SK-N-SH (cell line): ENCODE measurements around the gene IL2RA. TPM values are rescaled to one million over a fixed set of nuclear protein-coding genes. Genes with fewer than 3 reads are reported as not detected.

Experiments
- CTCF ChIA-PET: fragments of 300-600, 350-600 bp; formaldehyde crosslinking; extraction: SDS; loops from one replicate; lab custom pipeline; 2021; lab: Yijun Ruan, JAX
- POLR2A ChIA-PET: fragments of 350-600 bp; sonication (Branson Sonifier 250); formaldehyde crosslinking; extraction: SDS; loops from one replicate; lab custom pipeline; 2020; ENCODE audit warnings: antibody characterized with exemption, inconsistent platforms; lab: Yijun Ruan, JAX
- DNase-seq: peaks from one replicate; pipeline ENCODE4 v3.0.0; 2012
- H2AFZ ChIP-seq: fragments of 200-600 bp; sonication (generic); 2 replicates; pipeline ENCODE4 v1.8.1; 2016; ENCODE audit warnings: antibody characterized with exemption, mild to moderate bottlenecking, low read depth
- H3F3A ChIP-seq: fragments of 200-600 bp; sonication (generic); replicated peaks from 2 replicates; pipeline ENCODE3; 2016; ENCODE audit warnings: antibody characterized with exemption, mild to moderate bottlenecking; ENCODE audit not compliant: insufficient read depth
- H3K27ac ChIP-seq, 2 experiments: fragments of 200-500 bp in 1 of 2; fragments of 200-600 bp in 1 of 2; sonication (Bioruptor generic) in 1 of 2; sonication (generic), shearing (Covaris generic) in 1 of 2; 2 replicates each; pipeline versions ENCODE4 v1.5.1 to v1.6.1; 2014 to 2016; ENCODE audit warnings: low read depth in 2 of 2, inconsistent platforms in 1 of 2, low read length in 1 of 2, mild to moderate bottlenecking in 1 of 2, mixed read lengths in 1 of 2
- H3K27me3 ChIP-seq: fragments of 200-600 bp; sonication (generic), shearing (Covaris generic); 2 replicates; pipeline ENCODE4 v1.6.1; 2016; ENCODE audit warnings: mixed run types; ENCODE audit not compliant: insufficient read depth
- H3K36me3 ChIP-seq, 2 experiments: fragments of 200-500 bp in 1 of 2; fragments of 200-600 bp in 1 of 2; sonication (Bioruptor generic) in 1 of 2; sonication (generic) in 1 of 2; replicated peaks in 1 of 2; 2 replicates each; pipeline versions ENCODE3 to v1.5.1; 2014 to 2016; ENCODE audit warnings: low read length in 1 of 2, mild to moderate bottlenecking in 1 of 2; ENCODE audit not compliant: insufficient read depth in 2 of 2, control insufficient read depth in 1 of 2
- H3K4me1 ChIP-seq, 2 experiments: fragments of 200-500 bp in 1 of 2; fragments of 200-600 bp in 1 of 2; sonication (Bioruptor generic) in 1 of 2; sonication (generic), shearing (Covaris generic) in 1 of 2; 2 replicates each; pipeline versions ENCODE4 v1.5.1 to v1.6.1; 2014 to 2016; ENCODE audit warnings: low read depth in 1 of 2, low read length in 1 of 2, mixed run types in 1 of 2; ENCODE audit not compliant: insufficient read depth in 2 of 2, control insufficient read depth in 1 of 2
- H3K4me2 ChIP-seq: fragments of 200-600 bp; sonication (generic), shearing (Covaris generic); 2 replicates; pipeline ENCODE4 v1.6.1; 2017; ENCODE audit warnings: mixed run types
- H3K4me3 ChIP-seq, 2 experiments: fragments of 200-500 bp in 1 of 2; fragments of 200-600 bp in 1 of 2; sonication (Bioruptor generic) in 1 of 2; sonication (generic), shearing (Covaris generic) in 1 of 2; 2 replicates each; pipeline versions ENCODE4 v1.5.1 to v1.8.1; 2014 to 2016; ENCODE audit warnings: low read depth in 2 of 2, inconsistent platforms in 1 of 2, low read length in 1 of 2, mild to moderate bottlenecking in 1 of 2, mixed read lengths in 1 of 2, moderate library complexity in 1 of 2
- H3K79me2 ChIP-seq: fragments of 200-600 bp; sonication (generic); 2 replicates; pipeline ENCODE4 v1.8.1; 2017; ENCODE audit warnings: mild to moderate bottlenecking; ENCODE audit not compliant: insufficient read depth
- H3K9ac ChIP-seq: fragments of 200-600 bp; sonication (generic); 2 replicates; pipeline ENCODE4 v1.6.1; 2017; ENCODE audit warnings: mixed run types
- H3K9me2 ChIP-seq: fragments of 200-600 bp; sonication (generic); 2 replicates; pipeline ENCODE4 v1.6.1; 2017; ENCODE audit warnings: mixed run types
- H3K9me3 ChIP-seq: fragments of 200-600 bp; sonication (generic); 2 replicates; pipeline ENCODE4 v1.6.1; 2017; ENCODE audit warnings: mixed run types, mild to moderate bottlenecking, moderate library complexity
- H4K20me1 ChIP-seq: fragments of 200-600 bp; sonication (generic); 2 replicates; pipeline ENCODE4 v1.6.1; 2017; ENCODE audit warnings: mild to moderate bottlenecking, mixed run types; ENCODE audit not compliant: insufficient read depth
- EP300 ChIP-seq, 2 experiments: IDR thresholded peaks; 2 replicates each; pipeline versions ENCODE4 v1.4.0 to v1.6.1; 2012; ENCODE audit warnings: borderline replicate concordance in 1 of 2, low read depth in 1 of 2, low read length in 1 of 2
- FOSL2 ChIP-seq: IDR thresholded peaks from 2 replicates; pipeline ENCODE4 v1.4.0; 2012; ENCODE audit warnings: low read depth, mild to moderate bottlenecking, moderate library complexity, borderline replicate concordance
- FOXJ3 ChIP-seq: sonication (generic); formaldehyde crosslinking; IDR thresholded peaks from 2 replicates; pipeline ENCODE4 v1.5.1; 2020; ENCODE audit warnings: mild to moderate bottlenecking, missing genetic modification reagents
- FOXM1 ChIP-seq: IDR thresholded peaks from 2 replicates; pipeline ENCODE4 v1.4.0; 2012; ENCODE audit warnings: low read depth, mild to moderate bottlenecking
- IRF3 ChIP-seq: fragments of 150-350 bp; IDR thresholded peaks from 2 replicates; pipeline ENCODE4 v1.6.1; 2016; ENCODE audit warnings: mild to moderate bottlenecking, low read depth, low read length
- JUND ChIP-seq: IDR thresholded peaks from 2 replicates; pipeline ENCODE4 v1.4.0; 2012
- NRF1 ChIP-seq: IDR thresholded peaks from 2 replicates; pipeline ENCODE4 v1.6.1; 2012; ENCODE audit warnings: low read depth, mild to moderate bottlenecking, low read length
- RCOR1 ChIP-seq: fragments of 150-350 bp; IDR thresholded peaks from 2 replicates; pipeline ENCODE4 v1.6.1; 2017; ENCODE audit warnings: antibody characterized with exemption, low read length
- RFX5 ChIP-seq: IDR thresholded peaks from 2 replicates; pipeline ENCODE4 v1.6.1; 2012; ENCODE audit warnings: mild to moderate bottlenecking, improper control_type of control experiment, low read length
- RXRA ChIP-seq: IDR thresholded peaks from 2 replicates; pipeline ENCODE4 v1.4.0; 2012; ENCODE audit warnings: low read depth, mild to moderate bottlenecking, borderline replicate concordance
- SMC3 ChIP-seq: IDR thresholded peaks from 2 replicates; pipeline ENCODE4 v1.6.1; 2012; ENCODE audit warnings: low read depth, low read length, improper control_type of control experiment
- TAF1 ChIP-seq: IDR thresholded peaks from 2 replicates; pipeline ENCODE4 v1.6.1; 2012; ENCODE audit warnings: low read depth, mild to moderate bottlenecking, low read length, moderate library complexity, borderline replicate concordance
- TEAD4 ChIP-seq: IDR thresholded peaks from 2 replicates; pipeline ENCODE4 v1.4.0; 2012; ENCODE audit warnings: mild to moderate bottlenecking, borderline replicate concordance; ENCODE audit not compliant: insufficient read depth
- USF2 ChIP-seq: fragments of 150-350 bp; IDR thresholded peaks from 2 replicates; pipeline ENCODE4 v1.6.1; 2017; ENCODE audit warnings: antibody characterized with exemption, low read length, low read depth, borderline replicate concordance
- YY1 ChIP-seq: IDR thresholded peaks from 2 replicates; pipeline ENCODE4 v1.4.0; 2012; ENCODE audit warnings: low read depth, mild to moderate bottlenecking
- WGBS: methylation state at CpG from one replicate; pipeline ENCODE4 v1.1.6; 2017; ENCODE audit warnings: low lambda C conversion rate; 5-methylcytosine and 5-hydroxymethylcytosine counted together
- polyA plus RNA-seq, 3 experiments: library from polyadenylated mRNA; depleted of rRNA; stranded (reverse); fragments of >200 nt; gene quantifications; 2 replicates each; pipeline ENCODE4 v1.2.3, GENCODE V29; 2012
- TF ChIP-seq, protein P1 (sequence below): IDR thresholded peaks from 2 replicates; pipeline ENCODE4 v1.4.0; 2012; ENCODE audit warnings: low read depth, borderline replicate concordance
- TF ChIP-seq, protein P2 (sequence below): fragments of 200-600 bp; sonication (generic); IDR thresholded peaks from 2 replicates; pipeline ENCODE4 v1.6.1; 2017; ENCODE audit warnings: antibody characterized with exemption, mild to moderate bottlenecking, moderate library complexity
- TF ChIP-seq, protein P3 (sequence below): IDR thresholded peaks from 2 replicates; pipeline ENCODE4 v1.4.0; 2012; ENCODE audit warnings: low read depth, borderline replicate concordance

The IL2RA gene
- polyA plus RNA-seq, 1 of the 3 experiments (the other 2 are of a cell fraction), result not detected

GRCh38 chr10:6010569-6010968 lies 51.6 kb downstream of the IL2RA start:
- DNase-seq, result no peak
- no peaks in the 10 kb centered on the region for H3F3A ChIP-seq

DNA sequence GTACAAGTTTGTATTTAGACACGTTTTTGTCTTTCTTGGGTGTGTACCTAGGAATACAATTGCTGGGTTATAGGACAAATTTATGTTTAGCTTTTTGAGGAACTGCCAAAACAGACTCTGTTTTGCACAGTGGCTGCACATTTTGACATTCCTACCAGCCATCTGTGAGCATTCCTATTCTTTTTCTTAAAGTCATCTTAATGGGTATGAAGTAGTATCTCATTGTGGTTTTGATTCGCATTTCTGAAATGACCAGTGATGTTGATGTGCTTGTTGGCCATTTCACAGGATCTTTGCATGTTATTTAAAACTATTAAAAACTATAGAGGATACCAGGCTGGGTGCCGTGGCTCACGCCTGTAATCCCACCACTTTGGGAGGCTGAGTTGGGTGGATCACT lies 52.2 kb downstream of the IL2RA start:
- DNase-seq, result no peak
- H3K9ac ChIP-seq, result no peak overlapping the region
- 42% methylated on average over 4 of the region's 4 CpGs for WGBS
- TF ChIP-seq SMC3, result no peak
- TF ChIP-seq TEAD4, result no peak
- TF ChIP-seq, protein P1, sequence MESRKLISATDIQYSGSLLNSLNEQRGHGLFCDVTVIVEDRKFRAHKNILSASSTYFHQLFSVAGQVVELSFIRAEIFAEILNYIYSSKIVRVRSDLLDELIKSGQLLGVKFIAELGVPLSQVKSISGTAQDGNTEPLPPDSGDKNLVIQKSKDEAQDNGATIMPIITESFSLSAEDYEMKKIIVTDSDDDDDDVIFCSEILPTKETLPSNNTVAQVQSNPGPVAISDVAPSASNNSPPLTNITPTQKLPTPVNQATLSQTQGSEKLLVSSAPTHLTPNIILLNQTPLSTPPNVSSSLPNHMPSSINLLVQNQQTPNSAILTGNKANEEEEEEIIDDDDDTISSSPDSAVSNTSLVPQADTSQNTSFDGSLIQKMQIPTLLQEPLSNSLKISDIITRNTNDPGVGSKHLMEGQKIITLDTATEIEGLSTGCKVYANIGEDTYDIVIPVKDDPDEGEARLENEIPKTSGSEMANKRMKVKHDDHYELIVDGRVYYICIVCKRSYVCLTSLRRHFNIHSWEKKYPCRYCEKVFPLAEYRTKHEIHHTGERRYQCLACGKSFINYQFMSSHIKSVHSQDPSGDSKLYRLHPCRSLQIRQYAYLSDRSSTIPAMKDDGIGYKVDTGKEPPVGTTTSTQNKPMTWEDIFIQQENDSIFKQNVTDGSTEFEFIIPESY, result no peak
- TF ChIP-seq FOXJ3, result no peak
- TF ChIP-seq NRF1, result no peak
- TF ChIP-seq, protein P2, sequence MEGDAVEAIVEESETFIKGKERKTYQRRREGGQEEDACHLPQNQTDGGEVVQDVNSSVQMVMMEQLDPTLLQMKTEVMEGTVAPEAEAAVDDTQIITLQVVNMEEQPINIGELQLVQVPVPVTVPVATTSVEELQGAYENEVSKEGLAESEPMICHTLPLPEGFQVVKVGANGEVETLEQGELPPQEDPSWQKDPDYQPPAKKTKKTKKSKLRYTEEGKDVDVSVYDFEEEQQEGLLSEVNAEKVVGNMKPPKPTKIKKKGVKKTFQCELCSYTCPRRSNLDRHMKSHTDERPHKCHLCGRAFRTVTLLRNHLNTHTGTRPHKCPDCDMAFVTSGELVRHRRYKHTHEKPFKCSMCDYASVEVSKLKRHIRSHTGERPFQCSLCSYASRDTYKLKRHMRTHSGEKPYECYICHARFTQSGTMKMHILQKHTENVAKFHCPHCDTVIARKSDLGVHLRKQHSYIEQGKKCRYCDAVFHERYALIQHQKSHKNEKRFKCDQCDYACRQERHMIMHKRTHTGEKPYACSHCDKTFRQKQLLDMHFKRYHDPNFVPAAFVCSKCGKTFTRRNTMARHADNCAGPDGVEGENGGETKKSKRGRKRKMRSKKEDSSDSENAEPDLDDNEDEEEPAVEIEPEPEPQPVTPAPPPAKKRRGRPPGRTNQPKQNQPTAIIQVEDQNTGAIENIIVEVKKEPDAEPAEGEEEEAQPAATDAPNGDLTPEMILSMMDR, result no peak
- TF ChIP-seq FOXM1, result no peak
- no peak for TF ChIP-seq IRF3
- no peak for TF ChIP-seq EP300 (IDR thresholded peaks at IDR 0.05; ENCODE audit: borderline replicate concordance in 1 of 2, low read depth in 1 of 2, low read length in 1 of 2)
- no peak for TF ChIP-seq RXRA

More at GRCh38 chr10:6010569-6010968, 51.6 kb downstream of the IL2RA start:
- Histone ChIP-seq H3K9me2 (no peaks in the 10 kb centered on the region), H3K27ac (no peak overlapping the region), H3K4me3 (no peak overlapping the region), H3K9ac (no peak overlapping the region), H2AFZ (no peak overlapping the region), H3K4me2 (no peak overlapping the region), H3K9me3 (no peaks in the 10 kb centered on the region), H3K36me3 (no peaks in the 10 kb centered on the region), H3K27me3 (peaks cover under 1% of the 10 kb centered on the region; the same call in 1 of the 2 replicates), H4K20me1 (no peaks in the 10 kb centered on the region), H3K4me1 (no peaks in the 10 kb centered on the region; a peak in 1 of 4 replicates), H3K79me2 (no peaks in the 10 kb centered on the region)
- WGBS, result 40% methylated on average over 3 of the region's 3 CpGs
- CTCF ChIA-PET, result no interaction called here
- TF ChIP-seq NRF1 (no peak), FOSL2 (no peak), FOXJ3 (no peak), RCOR1 (no peak), RXRA (no peak), USF2 (no peak), YY1 (no peak), JUND (no peak), TAF1 (no peak), RFX5 (no peak)
- TF ChIP-seq, protein P3, sequence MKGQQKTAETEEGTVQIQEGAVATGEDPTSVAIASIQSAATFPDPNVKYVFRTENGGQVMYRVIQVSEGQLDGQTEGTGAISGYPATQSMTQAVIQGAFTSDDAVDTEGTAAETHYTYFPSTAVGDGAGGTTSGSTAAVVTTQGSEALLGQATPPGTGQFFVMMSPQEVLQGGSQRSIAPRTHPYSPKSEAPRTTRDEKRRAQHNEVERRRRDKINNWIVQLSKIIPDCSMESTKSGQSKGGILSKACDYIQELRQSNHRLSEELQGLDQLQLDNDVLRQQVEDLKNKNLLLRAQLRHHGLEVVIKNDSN, result no peak
- TF ChIP-seq, protein P1, result no peak
- POLR2A ChIA-PET, result no interaction called here

More for the DNA sequence above, 52.2 kb downstream of the IL2RA start:
- Histone ChIP-seq H3F3A (no peaks in the 10 kb centered on the region), H3K27me3 (peaks cover 6% of the 10 kb centered on the region; the same call in 1 of the 2 replicates), H3K27ac (no peak overlapping the region), H3K9me2 (no peaks in the 10 kb centered on the region), H4K20me1 (no peaks in the 10 kb centered on the region), H3K79me2 (no peaks in the 10 kb centered on the region), H3K9me3 (no peaks in the 10 kb centered on the region), H3K36me3 (no peaks in the 10 kb centered on the region), H2AFZ (no peak overlapping the region), H3K4me2 (no peak overlapping the region), H3K4me3 (no peak overlapping the region), H3K4me1 (no peaks in the 10 kb centered on the region; a peak in 1 of 4 replicates)
- ChIA-PET CTCF (no interaction called here), POLR2A (no interaction called here)
